Endothelial cell of umbilical vein (primary cell): Measurements from ENCODE around the gene LCN6. TPM values are rescaled to one million over a fixed set of nuclear protein-coding genes. Genes with fewer than 3 reads are reported as not detected.

Source experiments
- BruUV-seq: library from RNA; stranded (reverse); fragments of 400-500 nt; replicated peaks from 2 replicates; lab custom pipeline; 2021; lab: Mats Ljungman, UMichigan
- CTCF ChIA-PET: fragments of 300-600, 350-600 bp; sonication (Branson Sonifier 250); formaldehyde crosslinking; loops from one replicate; lab custom pipeline; 2021; ENCODE audit warnings: antibody characterized with exemption, inconsistent platforms; lab: Charles Lee
- POLR2A ChIA-PET: fragments of 300-600, 350-600 bp; sonication (Branson Sonifier 250); formaldehyde crosslinking; loops from one replicate; lab custom pipeline; 2021; ENCODE audit warnings: antibody characterized with exemption, inconsistent platforms; lab: Charles Lee
- DNase-seq: peaks from one replicate; pipeline ENCODE4 v3.0.0-alpha.2; 2011; ENCODE audit warnings: low read depth, low spot score
- FAIRE-seq: peaks from 2 replicates; lab custom pipeline; 2011; peaks lifted over from hg19 to GRCh38; lab: Jason Lieb, UNC
- H2AFZ ChIP-seq: 2 replicates; pipeline ENCODE4 v1.6.0; 2012; ENCODE audit warnings: low read depth, low read length, control low read depth, inconsistent platforms
- H3K27ac ChIP-seq: 2 replicates; pipeline ENCODE4 v1.5.1; 2011; ENCODE audit warnings: low read depth, mild to moderate bottlenecking, control low read depth, low read length, moderate library complexity; ENCODE audit not compliant: insufficient read depth
- H3K27me3 ChIP-seq, 2 experiments: 2 replicates each; pipeline versions ENCODE4 v1.6.0 to v1.6.1; 2011; ENCODE audit warnings: low read length in 2 of 2, mixed read lengths in 1 of 2; ENCODE audit not compliant: control insufficient read depth in 2 of 2, insufficient read depth in 2 of 2
- H3K36me3 ChIP-seq, 2 experiments: 2 replicates in 1 of 2; 3 replicates in 1 of 2; pipeline ENCODE4 v1.5.1; 2011; ENCODE audit warnings: low read length in 2 of 2, mild to moderate bottlenecking in 1 of 2, moderate library complexity in 1 of 2; ENCODE audit not compliant: control insufficient read depth in 2 of 2, insufficient read depth in 2 of 2; ENCODE audit errors: extremely low read depth in 1 of 2
- H3K4me1 ChIP-seq: 3 replicates; pipeline ENCODE4 v1.5.1; 2011; ENCODE audit warnings: mild to moderate bottlenecking, low read length; ENCODE audit not compliant: control insufficient read depth, insufficient read depth; ENCODE audit errors: extremely low read depth
- H3K4me2 ChIP-seq: 2 replicates; pipeline ENCODE4 v1.6.1; 2011; ENCODE audit warnings: low read length, control low read depth, mixed read lengths; ENCODE audit not compliant: insufficient read depth
- H3K4me3 ChIP-seq, 3 experiments: fragments of 200-600 bp in 1 of 3; sonication (generic), shearing (Covaris generic) in 1 of 3; replicated peaks in 1 of 3; 2 replicates each; pipeline ENCODE4 v1.5.1; 2011 to 2016; ENCODE audit warnings: control low read depth in 3 of 3, low read length in 3 of 3, mild to moderate bottlenecking in 2 of 3, inconsistent platforms in 1 of 3, low read depth in 1 of 3, moderate library complexity in 1 of 3; ENCODE audit not compliant: insufficient read depth in 1 of 3
- H3K79me2 ChIP-seq: 2 replicates; pipeline ENCODE4 v1.6.0; 2012; ENCODE audit warnings: low read length, inconsistent platforms; ENCODE audit not compliant: control insufficient read depth, insufficient read depth
- H3K9ac ChIP-seq: replicated peaks from 2 replicates; pipeline ENCODE3; 2011; ENCODE audit warnings: low read length, control low read depth; ENCODE audit not compliant: insufficient read depth; ENCODE audit errors: extremely low read depth
- H3K9me1 ChIP-seq: replicated peaks from 3 replicates; pipeline ENCODE4 v1.6.0; 2011; ENCODE audit warnings: mild to moderate bottlenecking, low read length; ENCODE audit not compliant: control insufficient read depth, insufficient read depth; ENCODE audit errors: extremely low read depth
- H3K9me3 ChIP-seq: replicated peaks from 2 replicates; pipeline ENCODE4 v1.5.1; 2012; ENCODE audit warnings: low read length, inconsistent platforms; ENCODE audit not compliant: control insufficient read depth, insufficient read depth
- H4K20me1 ChIP-seq: replicated peaks from 2 replicates; pipeline ENCODE3; 2011; ENCODE audit warnings: mild to moderate bottlenecking, low read length; ENCODE audit not compliant: control insufficient read depth, insufficient read depth; ENCODE audit errors: extremely low read depth
- CTCF ChIP-seq, 2 donors: IDR thresholded peaks; 1 replicate in 1 of 2; 2 replicates in 1 of 2; pipeline ENCODE4 v1.5.1; 2011; ENCODE audit warnings: low read length in 2 of 2, mild to moderate bottlenecking in 2 of 2, moderate library complexity in 2 of 2, control low read depth in 1 of 2, inconsistent platforms in 1 of 2, low read depth in 1 of 2; ENCODE audit not compliant: insufficient read depth in 1 of 2; ENCODE audit errors: extremely low read depth in 1 of 2
- EZH2 ChIP-seq: IDR thresholded peaks from 2 replicates; pipeline ENCODE4 v1.6.1; 2012; ENCODE audit warnings: borderline replicate concordance, low read depth, mild to moderate bottlenecking, moderate library complexity, low read length, inconsistent platforms; ENCODE audit not compliant: severe bottlenecking
- FOS ChIP-seq: IDR thresholded peaks from 2 replicates; pipeline ENCODE4 v1.6.1; 2011; ENCODE audit warnings: mild to moderate bottlenecking, low read length, moderate library complexity, borderline replicate concordance; ENCODE audit not compliant: insufficient read depth
- GATA2 ChIP-seq: IDR thresholded peaks from 2 replicates; pipeline ENCODE4 v1.7.0; 2011; ENCODE audit warnings: low read depth, mild to moderate bottlenecking, moderate library complexity, mixed read lengths, low read length; ENCODE audit not compliant: insufficient read length, insufficient read depth
- MAX ChIP-seq: IDR thresholded peaks from 2 replicates; pipeline ENCODE4 v1.6.1; 2011; ENCODE audit not compliant: insufficient read depth, insufficient read length
- MYC ChIP-seq: IDR thresholded peaks from one replicate; pipeline ENCODE4 v1.6.1; 2011; ENCODE audit warnings: mild to moderate bottlenecking, low read depth, low read length
- POLR2A ChIP-seq: IDR thresholded peaks from 2 replicates; pipeline ENCODE4 v1.6.1; 2012; ENCODE audit warnings: low read depth, mild to moderate bottlenecking, control low read depth, low read length
- POLR2AphosphoS5 ChIP-seq: IDR thresholded peaks from 2 replicates; pipeline ENCODE4 v1.6.1; 2012; ENCODE audit warnings: low read depth, mild to moderate bottlenecking, control low read depth, low read length, moderate library complexity; ENCODE audit not compliant: insufficient read depth
- dilution Hi-C: fragments of 300-500 bp; cut with MboI; formaldehyde crosslinking; loops from one replicate; pipeline ENCODE4 v1.15.0; 2019; ENCODE audit warnings: low sequenced_read_pairs; ENCODE audit not compliant: extremely low pct_ligation_motif_present
- intact Hi-C: fragments of 100-400 bp; cut with micrococcal nuclease; formaldehyde crosslinking; loops from one replicate; pipeline ENCODE4 v1.10.0; 2022
- polyA plus RNA-seq, 4 experiments: library from polyadenylated mRNA; depleted of rRNA in 3 of 4; stranded (reverse) in 3 of 4; unstranded in 1 of 4; fragments of >200 nt; gene quantifications; 2 replicates each; pipeline versions ENCODE4 v1.2.1 to v1.2.3, GENCODE V29; 2011 to 2012; ENCODE audit warnings: missing spikeins in 1 of 4
- total RNA-seq: library from RNA; stranded (reverse); gene quantifications from 2 replicates; pipeline ENCODE4 v1.2.3, GENCODE V29; 2021

LCN6 gene
- total and polyA plus RNA-seq, 2 donors (not counting 3 experiments of a cell fraction or from before 2014, with no cell fraction given), result 0.17 TPM; not detected in 1

GRCh38 chr9:136773386-136774044 is 25.2 kb upstream of the LCN6 start:
- ChIA-PET CTCF (interaction anchor here (1.4 kb wide), 1 partner anchor 19 kb away, joined by 3 read pairs; no protein-coding TSS in a partner anchor), POLR2A (no interaction called here)
- BruUV-seq, result no TSS peak
- dilution Hi-C loops (no loop called here), intact Hi-C loops (no loop called here)
- Histone ChIP-seq H3K36me3 (no peaks in the 10 kb centered on the region), H4K20me1 (no peaks in the 10 kb centered on the region), H3K9me1 (no peaks in the 10 kb centered on the region), H3K4me3 (no peak overlapping the region), H3K4me2 (no peak overlapping the region), H3K27ac (no peak overlapping the region), H3K9ac (no peak overlapping the region), H3K79me2 (no peaks in the 10 kb centered on the region), H3K4me1 (no peaks in the 10 kb centered on the region), H3K27me3 (peaks cover 8% of the 10 kb centered on the region in 2 experiments), H3K9me3 (peaks cover 3% of the 10 kb centered on the region), H2AFZ (peak overlapping the region; percentile 27)
- FAIRE-seq (peak; percentile 60), DNase-seq (peak; percentile 42)
- TF ChIP-seq MYC, result no peak
- no peak for TF ChIP-seq POLR2AphosphoS5
- peak; percentile 57 for TF ChIP-seq MAX
- no peak for TF ChIP-seq EZH2
- TF ChIP-seq FOS, result no peak
- TF ChIP-seq CTCF (IDR thresholded peaks at IDR 0.05; ENCODE audit: extremely low read depth in 1 of 2, insufficient read depth in 1 of 2, low read depth in 1 of 2, low read length in 2 of 2), result no peak
- no peak for TF ChIP-seq GATA2
- TF ChIP-seq POLR2A, result no peak
